ENCODE results near the gene BACH2. TPM values are rescaled to one million over a fixed set of nuclear protein-coding genes. Genes with fewer than 3 reads are reported as not detected.

The BACH2 gene
- total and polyA plus RNA-seq, 2 experiments from 2014 or later: 1.6 to 5.7 TPM

DNA sequence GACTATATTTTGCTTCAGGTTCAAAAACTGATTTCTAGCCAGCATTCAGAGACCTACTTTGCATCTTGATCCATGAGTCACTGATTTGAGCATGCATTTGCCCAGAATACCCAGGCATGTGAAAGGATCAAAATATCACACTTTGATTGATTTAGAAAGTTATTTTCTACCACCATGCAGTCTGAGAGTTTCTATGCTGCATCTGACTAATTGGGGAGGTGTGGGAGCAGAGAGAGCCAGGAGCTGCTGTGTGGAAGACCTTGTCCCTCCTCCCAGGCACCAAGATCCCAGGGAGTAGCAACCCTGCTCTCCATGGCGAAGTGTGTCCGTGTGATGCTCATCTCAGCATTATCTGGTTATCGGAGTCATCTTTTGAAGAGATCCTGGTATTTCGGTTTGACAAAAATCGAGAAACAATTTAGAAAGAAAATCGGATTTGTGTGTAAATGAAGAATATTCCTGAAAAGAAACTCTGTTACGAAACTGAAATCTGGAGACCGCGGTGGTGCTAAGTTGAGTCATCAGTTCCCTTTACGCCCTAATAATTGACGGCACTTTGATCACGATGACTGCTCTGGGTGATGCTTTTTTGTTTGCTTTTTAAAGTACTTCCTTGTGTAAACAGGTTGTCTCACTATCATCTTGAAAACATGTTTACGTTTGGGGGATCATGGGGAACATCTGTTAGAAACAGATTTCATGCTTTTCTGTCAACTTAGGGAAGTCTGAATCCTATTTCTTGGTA, 193.4 kb downstream of the BACH2 start (continued):
- TF ChIP-seq, protein P1, sequence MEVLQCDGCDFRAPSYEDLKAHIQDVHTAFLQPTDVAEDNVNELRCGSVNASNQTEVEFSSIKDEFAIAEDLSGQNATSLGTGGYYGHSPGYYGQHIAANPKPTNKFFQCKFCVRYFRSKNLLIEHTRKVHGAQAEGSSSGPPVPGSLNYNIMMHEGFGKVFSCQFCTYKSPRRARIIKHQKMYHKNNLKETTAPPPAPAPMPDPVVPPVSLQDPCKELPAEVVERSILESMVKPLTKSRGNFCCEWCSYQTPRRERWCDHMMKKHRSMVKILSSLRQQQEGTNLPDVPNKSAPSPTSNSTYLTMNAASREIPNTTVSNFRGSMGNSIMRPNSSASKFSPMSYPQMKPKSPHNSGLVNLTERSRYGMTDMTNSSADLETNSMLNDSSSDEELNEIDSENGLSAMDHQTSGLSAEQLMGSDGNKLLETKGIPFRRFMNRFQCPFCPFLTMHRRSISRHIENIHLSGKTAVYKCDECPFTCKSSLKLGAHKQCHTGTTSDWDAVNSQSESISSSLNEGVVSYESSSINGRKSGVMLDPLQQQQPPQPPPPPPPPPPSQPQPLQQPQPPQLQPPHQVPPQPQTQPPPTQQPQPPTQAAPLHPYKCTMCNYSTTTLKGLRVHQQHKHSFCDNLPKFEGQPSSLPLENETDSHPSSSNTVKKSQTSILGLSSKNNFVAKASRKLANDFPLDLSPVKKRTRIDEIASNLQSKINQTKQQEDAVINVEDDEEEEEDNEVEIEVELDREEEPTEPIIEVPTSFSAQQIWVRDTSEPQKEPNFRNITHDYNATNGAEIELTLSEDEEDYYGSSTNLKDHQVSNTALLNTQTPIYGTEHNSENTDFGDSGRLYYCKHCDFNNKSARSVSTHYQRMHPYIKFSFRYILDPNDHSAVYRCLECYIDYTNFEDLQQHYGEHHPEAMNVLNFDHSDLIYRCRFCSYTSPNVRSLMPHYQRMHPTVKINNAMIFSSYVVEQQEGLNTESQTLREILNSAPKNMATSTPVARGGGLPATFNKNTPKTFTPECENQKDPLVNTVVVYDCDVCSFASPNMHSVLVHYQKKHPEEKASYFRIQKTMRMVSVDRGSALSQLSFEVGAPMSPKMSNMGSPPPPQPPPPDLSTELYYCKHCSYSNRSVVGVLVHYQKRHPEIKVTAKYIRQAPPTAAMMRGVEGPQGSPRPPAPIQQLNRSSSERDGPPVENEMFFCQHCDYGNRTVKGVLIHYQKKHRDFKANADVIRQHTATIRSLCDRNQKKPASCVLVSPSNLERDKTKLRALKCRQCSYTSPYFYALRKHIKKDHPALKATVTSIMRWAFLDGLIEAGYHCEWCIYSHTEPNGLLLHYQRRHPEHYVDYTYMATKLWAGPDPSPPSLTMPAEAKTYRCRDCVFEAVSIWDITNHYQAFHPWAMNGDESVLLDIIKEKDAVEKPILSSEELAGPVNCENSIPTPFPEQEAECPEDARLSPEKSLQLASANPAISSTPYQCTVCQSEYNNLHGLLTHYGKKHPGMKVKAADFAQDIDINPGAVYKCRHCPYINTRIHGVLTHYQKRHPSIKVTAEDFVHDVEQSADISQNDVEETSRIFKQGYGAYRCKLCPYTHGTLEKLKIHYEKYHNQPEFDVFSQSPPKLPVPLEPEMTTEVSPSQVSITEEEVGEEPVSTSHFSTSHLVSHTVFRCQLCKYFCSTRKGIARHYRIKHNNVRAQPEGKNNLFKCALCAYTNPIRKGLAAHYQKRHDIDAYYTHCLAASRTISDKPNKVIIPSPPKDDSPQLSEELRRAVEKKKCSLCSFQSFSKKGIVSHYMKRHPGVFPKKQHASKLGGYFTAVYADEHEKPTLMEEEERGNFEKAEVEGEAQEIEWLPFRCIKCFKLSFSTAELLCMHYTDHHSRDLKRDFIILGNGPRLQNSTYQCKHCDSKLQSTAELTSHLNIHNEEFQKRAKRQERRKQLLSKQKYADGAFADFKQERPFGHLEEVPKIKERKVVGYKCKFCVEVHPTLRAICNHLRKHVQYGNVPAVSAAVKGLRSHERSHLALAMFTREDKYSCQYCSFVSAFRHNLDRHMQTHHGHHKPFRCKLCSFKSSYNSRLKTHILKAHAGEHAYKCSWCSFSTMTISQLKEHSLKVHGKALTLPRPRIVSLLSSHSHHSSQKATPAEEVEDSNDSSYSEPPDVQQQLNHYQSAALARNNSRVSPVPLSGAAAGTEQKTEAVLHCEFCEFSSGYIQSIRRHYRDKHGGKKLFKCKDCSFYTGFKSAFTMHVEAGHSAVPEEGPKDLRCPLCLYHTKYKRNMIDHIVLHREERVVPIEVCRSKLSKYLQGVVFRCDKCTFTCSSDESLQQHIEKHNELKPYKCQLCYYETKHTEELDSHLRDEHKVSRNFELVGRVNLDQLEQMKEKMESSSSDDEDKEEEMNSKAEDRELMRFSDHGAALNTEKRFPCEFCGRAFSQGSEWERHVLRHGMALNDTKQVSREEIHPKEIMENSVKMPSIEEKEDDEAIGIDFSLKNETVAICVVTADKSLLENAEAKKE (CRISPR knock-in tag; IDR thresholded peaks at IDR 0.05): no peak
- TF ChIP-seq JUNB (IDR thresholded peaks at IDR 0.05; ENCODE audit: unreplicated experiment) (no peak), EZH2phosphoT487 (IDR thresholded peaks at IDR 0.05; ENCODE audit: unreplicated experiment) (no peak), POLR2AphosphoS5 (IDR thresholded peaks at IDR 0.05; ENCODE audit: low read depth) (no peak), STAT1 (IDR thresholded peaks at IDR 0.05; ENCODE audit: unreplicated experiment) (no peak), ZNF114 (CRISPR knock-in tag; IDR thresholded peaks at IDR 0.05) (no peak), EZH2 (IDR thresholded peaks at IDR 0.05; ENCODE audit: low read depth, unreplicated experiment) (no peak), CREB1 (CRISPR knock-in tag; IDR thresholded peaks at IDR 0.05; ENCODE audit: low read depth) (no peak)
- TF ChIP-seq, protein P2, sequence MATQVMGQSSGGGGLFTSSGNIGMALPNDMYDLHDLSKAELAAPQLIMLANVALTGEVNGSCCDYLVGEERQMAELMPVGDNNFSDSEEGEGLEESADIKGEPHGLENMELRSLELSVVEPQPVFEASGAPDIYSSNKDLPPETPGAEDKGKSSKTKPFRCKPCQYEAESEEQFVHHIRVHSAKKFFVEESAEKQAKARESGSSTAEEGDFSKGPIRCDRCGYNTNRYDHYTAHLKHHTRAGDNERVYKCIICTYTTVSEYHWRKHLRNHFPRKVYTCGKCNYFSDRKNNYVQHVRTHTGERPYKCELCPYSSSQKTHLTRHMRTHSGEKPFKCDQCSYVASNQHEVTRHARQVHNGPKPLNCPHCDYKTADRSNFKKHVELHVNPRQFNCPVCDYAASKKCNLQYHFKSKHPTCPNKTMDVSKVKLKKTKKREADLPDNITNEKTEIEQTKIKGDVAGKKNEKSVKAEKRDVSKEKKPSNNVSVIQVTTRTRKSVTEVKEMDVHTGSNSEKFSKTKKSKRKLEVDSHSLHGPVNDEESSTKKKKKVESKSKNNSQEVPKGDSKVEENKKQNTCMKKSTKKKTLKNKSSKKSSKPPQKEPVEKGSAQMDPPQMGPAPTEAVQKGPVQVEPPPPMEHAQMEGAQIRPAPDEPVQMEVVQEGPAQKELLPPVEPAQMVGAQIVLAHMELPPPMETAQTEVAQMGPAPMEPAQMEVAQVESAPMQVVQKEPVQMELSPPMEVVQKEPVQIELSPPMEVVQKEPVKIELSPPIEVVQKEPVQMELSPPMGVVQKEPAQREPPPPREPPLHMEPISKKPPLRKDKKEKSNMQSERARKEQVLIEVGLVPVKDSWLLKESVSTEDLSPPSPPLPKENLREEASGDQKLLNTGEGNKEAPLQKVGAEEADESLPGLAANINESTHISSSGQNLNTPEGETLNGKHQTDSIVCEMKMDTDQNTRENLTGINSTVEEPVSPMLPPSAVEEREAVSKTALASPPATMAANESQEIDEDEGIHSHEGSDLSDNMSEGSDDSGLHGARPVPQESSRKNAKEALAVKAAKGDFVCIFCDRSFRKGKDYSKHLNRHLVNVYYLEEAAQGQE (IDR thresholded peaks at IDR 0.05; ENCODE audit: unreplicated experiment): no peak
- TF ChIP-seq, protein P3, sequence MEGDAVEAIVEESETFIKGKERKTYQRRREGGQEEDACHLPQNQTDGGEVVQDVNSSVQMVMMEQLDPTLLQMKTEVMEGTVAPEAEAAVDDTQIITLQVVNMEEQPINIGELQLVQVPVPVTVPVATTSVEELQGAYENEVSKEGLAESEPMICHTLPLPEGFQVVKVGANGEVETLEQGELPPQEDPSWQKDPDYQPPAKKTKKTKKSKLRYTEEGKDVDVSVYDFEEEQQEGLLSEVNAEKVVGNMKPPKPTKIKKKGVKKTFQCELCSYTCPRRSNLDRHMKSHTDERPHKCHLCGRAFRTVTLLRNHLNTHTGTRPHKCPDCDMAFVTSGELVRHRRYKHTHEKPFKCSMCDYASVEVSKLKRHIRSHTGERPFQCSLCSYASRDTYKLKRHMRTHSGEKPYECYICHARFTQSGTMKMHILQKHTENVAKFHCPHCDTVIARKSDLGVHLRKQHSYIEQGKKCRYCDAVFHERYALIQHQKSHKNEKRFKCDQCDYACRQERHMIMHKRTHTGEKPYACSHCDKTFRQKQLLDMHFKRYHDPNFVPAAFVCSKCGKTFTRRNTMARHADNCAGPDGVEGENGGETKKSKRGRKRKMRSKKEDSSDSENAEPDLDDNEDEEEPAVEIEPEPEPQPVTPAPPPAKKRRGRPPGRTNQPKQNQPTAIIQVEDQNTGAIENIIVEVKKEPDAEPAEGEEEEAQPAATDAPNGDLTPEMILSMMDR (conservative IDR thresholded peaks at IDR 0.05; ENCODE audit: low read depth in 2 of 2): no peak

Data from GM23338 (cell line).